ENCODE results near the gene FLT1.
A peak's percentile ranks its signal among the peaks of the same experiment; 100 is the strongest.

FLT1 gene

GRCh38 chr13:28536371-28536770 is 41.4 kb upstream of the FLT1 start:
- Histone ChIP-seq H3K4me1 (ENCODE audit: control insufficient read depth in 5 of 5, insufficient read depth in 5 of 5, low read length in 5 of 5) (peaks cover 0 to 17% (median 15%) of the 10 kb centered on the region in 5 donors), H3K4me3 (ENCODE audit: low read depth in 1 of 5, low read length in 5 of 5) (no peak overlapping the region), H3K9me3 (ENCODE audit: control insufficient read depth in 5 of 5, low read length in 5 of 5) (no peaks in the 10 kb centered on the region), H3K9ac (ENCODE audit: low read length in 5 of 5) (no peak overlapping the region), H3K36me3 (ENCODE audit: control insufficient read depth in 5 of 5, insufficient read depth in 5 of 5, low read length in 5 of 5) (no peaks in the 10 kb centered on the region), H3K27ac (ENCODE audit: low read depth, low read length) (no peak overlapping the region), H3K27me3 (ENCODE audit: control insufficient read depth in 5 of 5, insufficient read depth in 4 of 5, low read length in 5 of 5) (peaks cover 7 to 24% (median 9%) of the 10 kb centered on the region in 5 donors)

GRCh38 chr13:28535734-28536133 is 40.8 kb upstream of the FLT1 start:
- no peaks in the 10 kb centered on the region for H3K36me3 ChIP-seq (ENCODE audit: control insufficient read depth in 5 of 5, insufficient read depth in 5 of 5, low read length in 5 of 5)
- H3K4me1 ChIP-seq (ENCODE audit: control insufficient read depth in 5 of 5, insufficient read depth in 5 of 5, low read length in 5 of 5): peaks cover 0 to 23% (median 18%) of the 10 kb centered on the region in 5 donors
- no peak overlapping the region for H3K4me3 ChIP-seq (ENCODE audit: low read depth in 1 of 5, low read length in 5 of 5)
- peaks cover 8 to 28% (median 15%) of the 10 kb centered on the region in 5 donors for H3K27me3 ChIP-seq (ENCODE audit: control insufficient read depth in 5 of 5, insufficient read depth in 4 of 5, low read length in 5 of 5)
- H3K9me3 ChIP-seq (ENCODE audit: control insufficient read depth in 5 of 5, low read length in 5 of 5): no peaks in the 10 kb centered on the region
- H3K27ac ChIP-seq (ENCODE audit: low read depth, low read length): no peak overlapping the region
- H3K9ac ChIP-seq (ENCODE audit: low read length in 5 of 5): no peak overlapping the region

- H3K4me3 ChIP-seq (ENCODE audit: low read depth in 1 of 5, low read length in 5 of 5): no peak overlapping the region
- no peak overlapping the region for H3K9ac ChIP-seq (ENCODE audit: low read length in 5 of 5)
- no peaks in the 10 kb centered on the region for H3K9me3 ChIP-seq (ENCODE audit: control insufficient read depth in 5 of 5, low read length in 5 of 5)
- H3K27me3 ChIP-seq (ENCODE audit: control insufficient read depth in 5 of 5, insufficient read depth in 4 of 5, low read length in 5 of 5): peaks cover 8 to 30% (median 17%) of the 10 kb centered on the region in 5 donors
- peaks cover 2 to 26% (median 22%) of the 10 kb centered on the region in 5 donors for H3K4me1 ChIP-seq (ENCODE audit: control insufficient read depth in 5 of 5, insufficient read depth in 5 of 5, low read length in 5 of 5)
- no peaks in the 10 kb centered on the region for H3K36me3 ChIP-seq (ENCODE audit: control insufficient read depth in 5 of 5, insufficient read depth in 5 of 5, low read length in 5 of 5)
- H3K27ac ChIP-seq (ENCODE audit: low read depth, low read length): no peak overlapping the region
These were observed 39.9 kb upstream of the FLT1 start for GRCh38 chr13:28534801-28535200.

- H3K4me1 ChIP-seq (ENCODE audit: control insufficient read depth in 5 of 5, insufficient read depth in 5 of 5, low read length in 5 of 5): peaks cover 2 to 26% (median 22%) of the 10 kb centered on the region in 5 donors
- peaks cover 8 to 30% (median 17%) of the 10 kb centered on the region in 5 donors for H3K27me3 ChIP-seq (ENCODE audit: control insufficient read depth in 5 of 5, insufficient read depth in 4 of 5, low read length in 5 of 5)
- no peaks in the 10 kb centered on the region for H3K9me3 ChIP-seq (ENCODE audit: control insufficient read depth in 5 of 5, low read length in 5 of 5)
- H3K4me3 ChIP-seq (ENCODE audit: low read depth in 1 of 5, low read length in 5 of 5): no peak overlapping the region
- H3K9ac ChIP-seq (ENCODE audit: low read length in 5 of 5): no peak overlapping the region
- H3K36me3 ChIP-seq (ENCODE audit: control insufficient read depth in 5 of 5, insufficient read depth in 5 of 5, low read length in 5 of 5): no peaks in the 10 kb centered on the region
- H3K27ac ChIP-seq (ENCODE audit: low read depth, low read length): no peak overlapping the region
These were observed 39.3 kb upstream of the FLT1 start for GRCh38 chr13:28534210-28534609.

GRCh38 chr13:28533441-28534166 is 38.7 kb upstream of the FLT1 start:
- peaks cover 8 to 30% (median 19%) of the 10 kb centered on the region in 5 donors for H3K27me3 ChIP-seq (ENCODE audit: control insufficient read depth in 5 of 5, insufficient read depth in 4 of 5, low read length in 5 of 5)

GRCh38 chr13:28533125-28533436 is 38.2 kb upstream of the FLT1 start:
- Histone ChIP-seq H3K27me3 (ENCODE audit: control insufficient read depth in 5 of 5, insufficient read depth in 4 of 5, low read length in 5 of 5) (peaks cover 8 to 30% (median 21%) of the 10 kb centered on the region in 5 donors), H3K36me3 (ENCODE audit: control insufficient read depth in 5 of 5, insufficient read depth in 5 of 5, low read length in 5 of 5) (no peaks in the 10 kb centered on the region), H3K9me3 (ENCODE audit: control insufficient read depth in 5 of 5, low read length in 5 of 5) (no peaks in the 10 kb centered on the region), H3K27ac (ENCODE audit: low read depth, low read length) (no peak overlapping the region), H3K4me3 (ENCODE audit: low read depth in 1 of 5, low read length in 5 of 5) (peak overlapping the region; percentile 27 to 65 (median 51)), H3K9ac (ENCODE audit: low read length in 5 of 5) (peak overlapping the region in 1 of 5 donors; percentile 37), H3K4me1 (ENCODE audit: control insufficient read depth in 5 of 5, insufficient read depth in 5 of 5, low read length in 5 of 5) (peaks cover 2 to 28% (median 22%) of the 10 kb centered on the region in 5 donors)

More at GRCh38 chr13:28533441-28534166, 38.7 kb upstream of the FLT1 start:
- no peak overlapping the region for H3K4me3 ChIP-seq (ENCODE audit: low read depth in 1 of 5, low read length in 5 of 5)
- no peaks in the 10 kb centered on the region for H3K9me3 ChIP-seq (ENCODE audit: control insufficient read depth in 5 of 5, low read length in 5 of 5)
- H3K27ac ChIP-seq (ENCODE audit: low read depth, low read length): no peak overlapping the region
- H3K36me3 ChIP-seq (ENCODE audit: control insufficient read depth in 5 of 5, insufficient read depth in 5 of 5, low read length in 5 of 5): no peaks in the 10 kb centered on the region
- no peak overlapping the region for H3K9ac ChIP-seq (ENCODE audit: low read length in 5 of 5)
- H3K4me1 ChIP-seq (ENCODE audit: control insufficient read depth in 5 of 5, insufficient read depth in 5 of 5, low read length in 5 of 5): peaks cover 2 to 26% (median 22%) of the 10 kb centered on the region in 5 donors

GRCh38 chr13:28532388-28533124 is 37.6 kb upstream of the FLT1 start:
- Histone ChIP-seq H3K27me3 (ENCODE audit: control insufficient read depth in 5 of 5, insufficient read depth in 4 of 5, low read length in 5 of 5) (peaks cover 11 to 30% (median 22%) of the 10 kb centered on the region in 5 donors), H3K4me3 (ENCODE audit: low read depth in 1 of 5, low read length in 5 of 5) (peak overlapping the region; percentile 27 to 65 (median 51)), H3K36me3 (ENCODE audit: control insufficient read depth in 5 of 5, insufficient read depth in 5 of 5, low read length in 5 of 5) (no peaks in the 10 kb centered on the region), H3K9ac (ENCODE audit: low read length in 5 of 5) (peak overlapping the region in 2 of 5 donors; percentile 37 to 40), H3K9me3 (ENCODE audit: control insufficient read depth in 5 of 5, low read length in 5 of 5) (no peaks in the 10 kb centered on the region), H3K4me1 (ENCODE audit: control insufficient read depth in 5 of 5, insufficient read depth in 5 of 5, low read length in 5 of 5) (peaks cover 2 to 31% (median 22%) of the 10 kb centered on the region in 5 donors), H3K27ac (ENCODE audit: low read depth, low read length) (no peak overlapping the region)

- peak overlapping the region; percentile 10 to 72 (median 65) for H3K4me3 ChIP-seq (ENCODE audit: low read depth in 1 of 5, low read length in 5 of 5)
- peaks cover 2 to 31% (median 22%) of the 10 kb centered on the region in 5 donors for H3K4me1 ChIP-seq (ENCODE audit: control insufficient read depth in 5 of 5, insufficient read depth in 5 of 5, low read length in 5 of 5)
- peak overlapping the region in 1 of 5 donors; percentile 17 for H3K9ac ChIP-seq (ENCODE audit: low read length in 5 of 5)
- peak overlapping the region; percentile 61 for H3K27ac ChIP-seq (ENCODE audit: low read depth, low read length)
- H3K27me3 ChIP-seq (ENCODE audit: control insufficient read depth in 5 of 5, insufficient read depth in 4 of 5, low read length in 5 of 5): peaks cover 11 to 30% (median 22%) of the 10 kb centered on the region in 5 donors
- no peaks in the 10 kb centered on the region for H3K36me3 ChIP-seq (ENCODE audit: control insufficient read depth in 5 of 5, insufficient read depth in 5 of 5, low read length in 5 of 5)
- H3K9me3 ChIP-seq (ENCODE audit: control insufficient read depth in 5 of 5, low read length in 5 of 5): no peaks in the 10 kb centered on the region
These were observed 37.0 kb upstream of the FLT1 start for GRCh38 chr13:28531845-28532387.

- Histone ChIP-seq H3K9ac (ENCODE audit: low read length in 5 of 5) (peak overlapping the region in 1 of 5 donors; percentile 17), H3K27me3 (ENCODE audit: control insufficient read depth in 5 of 5, insufficient read depth in 4 of 5, low read length in 5 of 5) (peaks cover 11 to 30% (median 22%) of the 10 kb centered on the region in 5 donors), H3K4me3 (ENCODE audit: low read depth in 1 of 5, low read length in 5 of 5) (peak overlapping the region; percentile 10 to 72 (median 65)), H3K9me3 (ENCODE audit: control insufficient read depth in 5 of 5, low read length in 5 of 5) (no peaks in the 10 kb centered on the region), H3K27ac (ENCODE audit: low read depth, low read length) (peak overlapping the region; percentile 61), H3K36me3 (ENCODE audit: control insufficient read depth in 5 of 5, insufficient read depth in 5 of 5, low read length in 5 of 5) (no peaks in the 10 kb centered on the region), H3K4me1 (ENCODE audit: control insufficient read depth in 5 of 5, insufficient read depth in 5 of 5, low read length in 5 of 5) (peaks cover 2 to 31% (median 22%) of the 10 kb centered on the region in 5 donors)
These were observed 36.3 kb upstream of the FLT1 start for GRCh38 chr13:28531077-28531844.
